Right ventricle myocardium inferior (tissue), 1 donor: ENCODE data around the gene TLR3. TPM values are rescaled to one million over a fixed set of nuclear protein-coding genes. Genes with fewer than 3 reads are reported as not detected.

Experiments used
- ATAC-seq: fragments of 200-7000 bp; cut with Tn5 transposase; one replicate; pipeline ENCODE4 v1.9.1; 2020; ENCODE audit warnings: mild to moderate bottlenecking, moderate library complexity
- DNase-seq: peaks from one replicate; pipeline ENCODE4 v3.0.0; 2021; ENCODE audit errors: missing footprints
- intact Hi-C: fragments of 100-400 bp; cut with DNase I; formaldehyde crosslinking; loops from one replicate; pipeline ENCODE4 v1.11.0; 2022
- total RNA-seq: library from RNA; stranded (reverse); fragmentation: NEBNext Ultra II Directional; extraction: Animal tissue kit (Norgen Biotek cat#: 25700); gene quantifications from one replicate; pipeline ENCODE4 v1.2.1, GENCODE V29; 2021
- donor health status: DM: no; HTN: yes; CAD: no; lungs with severe emphysema.

The TLR3 gene
- total RNA-seq, 1 donor from 2014 or later = 5.2 TPM

DNA sequence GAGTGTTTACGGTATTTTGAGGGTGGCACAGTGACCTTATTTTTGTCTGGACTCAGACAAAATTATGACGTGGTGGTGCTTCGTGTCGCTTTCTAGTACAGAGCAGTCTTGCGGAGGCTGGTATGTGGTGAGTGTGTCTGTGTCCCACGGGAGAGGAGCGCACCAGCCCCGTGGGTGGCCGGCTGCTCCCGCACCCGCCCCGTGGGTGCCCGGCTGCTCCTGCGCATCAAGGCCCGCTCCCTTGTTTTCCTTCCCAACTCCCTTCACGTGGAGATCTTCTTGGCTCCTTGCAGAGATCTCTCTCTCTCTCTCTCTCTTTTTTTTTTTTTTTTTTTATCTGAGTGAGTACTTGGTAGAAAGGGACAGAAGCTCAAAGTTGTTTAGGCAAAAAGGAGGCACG lies 23.3 kb downstream of the TLR3 start:
- intact Hi-C loops = no loop called here
- no peak for ATAC-seq
- no peak for DNase-seq

DNA sequence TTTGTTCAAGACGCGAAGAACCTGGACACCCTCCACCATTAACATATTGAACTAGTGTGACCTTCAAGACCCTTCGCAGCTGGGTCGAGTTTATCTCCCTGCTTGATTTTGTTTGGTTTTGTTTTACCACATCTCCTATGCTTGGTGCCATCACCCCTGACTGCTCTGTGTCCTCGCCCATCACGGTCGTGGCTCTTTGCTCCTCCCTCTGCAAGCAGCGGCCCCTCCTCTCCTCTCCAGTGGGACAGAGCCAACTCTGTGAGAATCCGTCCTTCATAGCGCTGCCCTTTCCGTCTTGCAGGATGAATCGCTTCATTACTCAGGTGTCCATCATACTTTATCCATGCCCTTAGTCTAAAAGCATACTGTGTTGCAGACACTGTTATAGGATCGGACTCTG lies 26.4 kb downstream of the TLR3 start:
- DNase-seq (no peak), ATAC-seq (no peak)
- intact Hi-C loops = no loop called here

DNA sequence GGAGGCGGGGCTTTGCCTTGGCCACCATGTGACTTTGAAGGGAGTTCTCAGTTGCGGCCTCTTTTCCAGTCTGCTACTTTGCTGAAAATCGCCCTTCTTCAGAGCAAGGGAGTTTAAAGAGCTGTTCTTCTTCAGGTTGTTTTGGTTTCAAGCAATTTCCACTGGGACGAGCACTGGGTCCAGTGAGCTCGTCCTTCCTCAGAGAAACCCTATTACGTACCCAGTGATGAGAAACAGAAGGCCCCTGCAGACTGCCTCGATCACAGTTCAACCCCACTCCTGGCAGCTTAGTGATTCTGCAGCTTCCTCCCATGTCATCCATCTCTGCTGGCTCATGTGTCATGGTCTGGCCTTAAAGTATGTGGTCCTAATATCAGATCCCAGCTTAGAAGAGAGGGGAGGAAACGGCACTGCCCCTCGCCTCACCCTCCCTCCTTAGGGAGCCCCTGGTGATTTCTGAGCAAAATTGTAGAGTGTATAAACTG lies 27.8 kb downstream of the TLR3 start:
- ATAC-seq = no peak

DNA sequence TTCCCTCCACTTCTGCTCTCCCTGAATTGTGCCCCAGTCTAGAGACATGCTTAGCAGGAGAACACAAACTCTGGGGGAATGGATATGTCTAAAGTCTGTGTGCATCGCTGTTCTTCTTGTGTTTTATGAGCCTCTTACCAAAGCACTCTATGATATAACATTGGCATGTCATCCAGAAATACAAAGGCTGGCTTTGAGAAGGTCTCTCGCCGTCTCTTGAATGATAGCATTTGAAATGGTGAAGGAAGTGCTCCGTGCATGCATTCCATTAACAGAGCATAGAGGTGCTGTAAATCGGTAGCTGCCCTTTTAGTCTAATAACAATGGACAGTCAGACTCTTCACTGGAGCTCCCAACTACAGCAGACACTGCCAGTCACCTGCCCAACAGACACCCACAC lies 28.4 kb downstream of the TLR3 start:
- DNase-seq = no peak
- no peak for ATAC-seq
- intact Hi-C loops = no loop called here

More for the DNA sequence above, 27.8 kb downstream of the TLR3 start:
- no peak for DNase-seq
- intact Hi-C loops = no loop called here

DNA sequence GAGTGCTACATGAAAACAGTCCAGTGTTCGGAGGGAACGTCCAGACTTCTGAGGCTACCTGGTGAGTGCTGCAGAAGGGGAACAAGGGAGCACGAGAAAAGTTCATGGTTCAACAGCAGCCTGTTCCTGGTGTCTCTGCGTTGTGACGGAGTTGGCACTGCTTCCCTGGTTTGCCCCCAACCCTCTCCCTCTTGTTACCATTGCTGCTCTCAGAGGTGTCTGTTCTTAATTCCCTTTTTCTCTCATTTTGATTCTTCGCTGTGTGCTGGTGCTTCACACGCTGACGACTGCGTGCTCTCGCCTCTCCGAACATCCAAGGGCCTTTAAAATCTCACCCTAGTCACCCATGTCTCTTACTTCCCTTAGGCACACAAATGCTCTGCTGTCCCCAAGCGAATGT lies 34.0 kb downstream of the TLR3 start:
- DNase-seq = no peak
- intact Hi-C loops = no loop called here
- no peak for ATAC-seq

DNA sequence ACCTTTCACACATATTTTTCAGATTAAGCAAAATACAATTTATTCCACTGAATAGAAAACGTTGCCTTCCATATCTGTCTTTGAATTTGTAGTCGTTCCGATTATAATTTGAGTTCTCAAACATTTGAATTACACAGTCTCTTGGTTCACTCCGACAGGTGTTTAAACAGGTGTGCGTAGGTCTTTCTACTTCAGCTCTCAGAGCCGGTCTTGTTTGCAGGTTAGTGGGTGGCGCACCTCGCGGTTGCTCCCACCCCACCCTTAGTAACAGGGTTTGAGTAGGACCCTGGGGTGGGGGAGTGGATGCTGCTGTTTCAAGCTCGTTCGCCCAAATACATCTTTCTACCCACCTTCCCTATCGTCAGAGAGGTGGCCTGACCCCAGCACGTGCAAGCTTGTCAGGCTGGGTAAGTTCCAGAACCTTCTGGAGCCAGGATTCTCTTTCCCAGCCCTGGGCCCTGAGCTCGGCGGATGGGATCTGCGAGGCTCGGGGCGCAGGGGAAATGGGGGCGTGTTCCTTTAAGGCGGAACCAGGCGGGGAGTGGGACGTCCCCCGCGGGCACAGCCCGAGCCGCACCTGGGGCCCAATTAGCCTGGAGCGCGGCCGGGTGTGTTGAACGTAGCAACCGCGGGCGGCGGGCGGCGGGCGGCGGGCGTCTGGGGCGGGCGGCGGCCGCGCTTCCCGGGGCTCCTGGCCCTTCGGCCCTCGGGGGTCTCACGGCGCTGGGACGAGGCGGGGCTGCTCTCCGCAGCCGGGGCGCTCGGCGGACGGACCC lies 35.3 kb downstream of the TLR3 start, which contains the start of gene FAM149A:
FAM149A (plus strand) TSS at position 591 of the 776 bp plus-strand sequence.
- ATAC-seq (peak; percentile 45), DNase-seq (no peak)
- intact Hi-C loops = no loop called here

DNA sequence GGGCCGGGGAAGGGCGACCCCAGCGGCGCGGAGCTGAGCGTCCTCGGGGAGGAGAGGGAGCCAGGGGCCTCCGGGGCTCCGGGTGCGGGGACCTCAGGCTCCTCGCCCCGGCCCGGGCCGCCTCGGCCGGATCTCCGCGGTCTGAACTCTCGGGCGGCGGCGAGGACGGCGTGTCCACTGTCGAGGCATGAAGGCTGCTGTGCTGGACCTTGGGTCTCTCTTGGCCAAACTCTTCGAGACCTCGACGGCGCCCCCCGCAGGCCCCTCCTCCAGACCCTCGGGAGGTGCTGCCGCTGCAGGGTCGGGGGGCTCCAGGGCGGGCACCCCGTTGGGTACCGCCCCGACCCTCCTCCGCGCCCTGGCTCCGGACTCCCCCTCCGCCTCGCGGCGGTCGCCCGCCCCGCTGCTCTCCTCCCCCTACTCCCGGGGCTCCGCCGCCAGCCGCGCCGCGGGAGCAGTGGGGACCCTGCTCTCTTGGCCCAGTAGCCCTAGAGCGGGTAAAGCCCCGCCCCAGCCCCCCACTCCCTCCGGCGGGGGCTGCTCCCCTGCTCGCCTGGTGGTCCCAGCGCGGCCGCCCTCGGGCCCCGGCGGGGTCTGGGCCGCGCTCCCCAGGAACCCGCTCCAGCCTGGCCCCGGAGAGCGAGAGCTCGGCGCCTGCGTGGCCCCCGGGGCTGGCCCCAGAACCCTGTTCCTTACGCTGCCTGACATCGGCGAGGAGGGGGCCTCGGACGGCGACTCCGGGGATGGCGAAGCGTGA lies 36.1 kb downstream of the TLR3 start:
- DNase-seq (no peak), ATAC-seq (peak; percentile 62)
- intact Hi-C loops = no loop called here

DNA sequence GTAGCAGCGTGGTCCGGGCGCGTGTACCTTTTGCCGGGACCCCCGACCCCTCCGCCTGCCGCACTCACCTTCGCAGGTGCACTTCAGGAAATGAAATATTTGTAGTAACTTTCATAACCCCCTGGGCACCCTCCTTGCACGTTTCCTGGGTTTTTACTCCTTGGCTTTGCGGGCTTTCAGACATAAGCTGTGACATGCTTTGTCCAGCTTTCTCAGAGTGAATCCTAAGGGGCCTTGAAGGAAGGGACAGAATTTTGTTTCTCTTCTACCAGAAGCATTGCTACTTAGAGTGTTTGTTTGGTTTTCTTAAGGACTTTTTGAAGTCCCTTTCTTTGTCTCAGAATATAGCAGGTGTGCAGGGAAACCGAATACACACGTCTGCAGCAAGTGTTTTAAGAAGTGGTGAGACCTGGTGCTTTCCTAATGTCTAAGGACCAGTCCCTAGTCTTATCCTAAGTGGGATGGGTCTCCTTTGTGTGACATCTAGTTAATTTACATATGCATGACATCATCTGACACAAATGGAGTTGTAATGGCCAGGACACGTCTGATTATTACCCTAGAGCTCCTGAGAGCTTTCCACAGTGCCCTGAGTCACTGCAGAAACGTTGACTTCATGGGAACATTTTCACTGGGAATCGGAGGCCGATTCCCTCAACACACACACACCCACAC lies 36.8 kb downstream of the TLR3 start:
- DNase-seq = no peak
- intact Hi-C loops = no loop called here
- ATAC-seq = peak; percentile 28

DNA sequence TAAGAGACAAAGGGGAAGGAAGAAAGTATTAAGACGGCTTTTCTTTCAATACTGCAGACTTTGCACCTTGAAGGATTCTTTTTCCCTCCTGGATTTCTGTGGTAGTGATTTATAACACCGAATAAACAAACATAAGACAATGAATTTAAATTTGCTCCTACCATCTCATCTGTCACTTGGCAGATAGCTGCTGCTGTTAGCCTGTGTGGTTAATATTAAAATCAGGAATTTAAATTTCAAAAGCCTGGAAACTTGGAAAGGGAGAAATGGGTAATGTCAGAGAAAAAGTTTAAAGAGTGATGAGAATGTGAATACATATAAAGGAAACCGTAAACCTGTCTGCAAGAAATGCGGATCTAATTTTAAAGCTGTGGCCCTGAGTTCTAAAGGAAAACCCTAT lies 39.0 kb downstream of the TLR3 start:
- DNase-seq (no peak), ATAC-seq (no peak)
- intact Hi-C loops = no loop called here

DNA sequence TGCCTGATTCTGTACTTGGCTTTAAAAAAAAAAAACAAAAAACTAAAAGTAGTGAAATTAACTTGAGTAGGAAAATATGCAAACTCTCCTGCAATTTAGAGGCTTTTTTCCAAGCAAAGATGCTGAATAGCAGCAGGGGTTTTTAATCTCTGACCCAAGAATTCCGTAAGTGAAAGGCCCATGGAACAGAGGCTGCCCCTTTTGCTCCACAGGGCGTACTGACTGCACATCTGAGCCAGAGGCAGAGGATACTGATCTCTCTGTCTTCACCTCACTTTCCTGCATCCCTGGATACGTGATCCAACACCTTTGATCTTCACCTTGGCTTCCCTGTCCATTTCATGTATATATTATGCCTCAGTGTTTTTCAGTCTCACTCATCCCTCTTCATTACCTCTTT lies 39.4 kb downstream of the TLR3 start:
- no peak for DNase-seq
- ATAC-seq = no peak
- intact Hi-C loops = no loop called here

DNA sequence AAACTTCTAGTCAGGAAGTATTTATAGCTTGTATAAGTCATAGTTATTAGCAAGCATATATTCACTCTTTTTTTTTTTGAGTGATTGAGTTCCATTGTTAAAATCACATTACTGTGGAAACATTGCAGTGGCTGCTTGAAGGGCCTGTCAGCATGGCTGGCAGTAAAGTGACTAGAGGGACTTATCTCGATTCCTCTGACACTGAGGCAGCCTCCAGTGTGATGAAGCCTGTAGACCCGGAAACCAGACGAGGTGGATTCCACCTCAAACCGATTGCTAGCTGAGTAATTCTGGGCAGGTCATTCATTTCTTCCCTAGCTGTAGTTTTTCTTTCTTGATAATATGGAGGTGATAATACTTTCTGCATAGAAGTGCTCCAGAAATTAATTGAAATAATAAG lies 40.3 kb downstream of the TLR3 start:
- DNase-seq = no peak
- intact Hi-C loops = no loop called here
- ATAC-seq = no peak

DNA sequence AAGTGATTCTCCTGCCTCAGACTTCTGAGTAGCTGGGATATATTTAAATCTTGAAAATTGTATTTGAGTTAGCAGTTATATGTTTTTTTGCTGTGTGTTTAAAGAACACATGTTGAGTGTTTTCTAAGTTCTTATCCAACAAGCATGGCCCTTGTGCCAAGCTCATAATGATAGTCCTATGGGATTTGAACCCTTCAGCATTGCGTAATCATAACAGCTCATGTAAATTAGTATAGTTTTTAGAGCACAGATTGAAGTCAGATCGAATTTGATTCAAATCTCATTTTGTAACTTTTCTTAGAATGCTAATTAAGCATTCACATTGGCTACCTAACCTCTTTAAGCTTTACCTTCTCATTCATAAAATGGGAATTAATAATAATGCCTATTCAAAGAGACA lies 47.7 kb downstream of the TLR3 start:
- no peak for DNase-seq
- intact Hi-C loops = no loop called here
- no peak for ATAC-seq

DNA sequence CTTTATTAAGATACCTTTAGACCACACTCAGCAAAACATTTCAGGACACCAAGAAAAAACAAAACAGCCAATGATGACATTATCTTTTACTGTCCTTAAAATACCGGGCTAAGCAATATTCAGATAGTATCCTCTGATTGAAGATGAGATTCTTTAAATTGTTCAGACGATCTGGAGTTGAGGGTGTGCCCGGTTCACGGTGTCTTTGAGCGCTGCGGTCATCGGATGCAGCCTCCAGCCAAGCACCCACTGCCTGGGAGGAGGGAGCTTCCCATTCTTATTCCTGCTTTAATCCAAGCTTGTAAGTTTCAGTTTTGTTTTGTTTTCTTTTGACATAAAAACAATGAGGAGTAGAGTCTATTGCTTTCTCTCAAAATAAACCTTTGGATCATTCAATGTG lies 49.6 kb downstream of the TLR3 start:
- intact Hi-C loops = no loop called here
- no peak for ATAC-seq
- no peak for DNase-seq

DNA sequence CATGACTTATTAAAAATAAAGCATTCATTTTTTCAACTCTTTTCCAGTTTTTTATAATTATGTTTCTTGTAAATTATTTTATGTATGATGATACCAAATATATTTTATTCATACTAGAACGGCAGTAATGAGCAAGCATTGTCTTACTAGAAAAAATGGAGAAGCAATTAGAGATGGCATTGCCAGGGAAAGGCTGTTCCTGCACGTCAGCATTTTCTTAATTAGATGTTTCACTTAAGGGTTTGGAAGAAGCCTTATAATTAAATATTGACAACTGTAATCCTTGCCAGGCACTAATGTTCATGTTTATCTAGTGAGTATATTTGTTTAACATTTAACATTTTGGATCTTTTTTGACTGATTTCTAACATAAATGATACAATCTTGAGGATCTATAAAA lies 52.1 kb downstream of the TLR3 start:
- intact Hi-C loops = no loop called here
- DNase-seq (no peak), ATAC-seq (no peak)

DNA sequence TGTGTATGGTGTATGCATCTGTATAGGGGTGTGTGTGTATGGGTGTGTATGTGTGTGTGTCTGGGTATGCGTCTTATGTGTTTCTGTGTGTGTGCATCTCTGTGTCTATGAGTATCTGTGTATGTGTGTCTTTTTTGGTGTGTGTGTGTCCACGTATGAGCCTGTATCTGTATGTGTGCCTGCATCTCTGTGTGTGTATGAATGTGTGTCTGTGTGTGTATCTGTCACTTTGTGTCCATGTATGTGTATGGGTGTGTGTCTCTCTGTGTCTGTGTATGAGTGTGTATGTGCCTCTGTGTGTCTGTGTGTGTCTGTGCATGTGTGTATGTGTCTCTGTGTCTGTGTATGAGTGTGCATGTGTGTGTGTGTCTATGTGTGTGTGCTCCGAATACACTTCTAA lies 59.9 kb downstream of the TLR3 start:
- intact Hi-C loops = no loop called here
- ATAC-seq = no peak
- DNase-seq = no peak

DNA sequence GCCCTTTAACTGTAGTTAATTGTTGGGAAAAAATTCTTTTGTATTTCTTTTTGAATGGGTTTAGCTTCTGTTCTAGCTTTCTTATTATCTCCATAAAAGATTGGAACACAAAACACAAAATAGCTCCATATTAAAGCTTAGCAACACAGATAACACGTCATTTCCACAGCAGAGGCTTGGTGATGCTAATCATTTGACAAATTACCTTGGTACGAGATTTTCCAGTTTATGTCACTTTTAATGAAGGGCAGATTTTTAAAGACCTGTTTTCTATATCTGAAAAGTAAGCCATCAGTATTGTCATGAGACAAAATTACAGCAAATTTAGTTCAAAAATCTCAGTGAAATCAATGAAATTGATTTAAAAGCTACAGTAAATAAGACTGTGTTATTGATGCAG lies 63.0 kb downstream of the TLR3 start:
- no peak for DNase-seq
- no peak for ATAC-seq
- intact Hi-C loops = no loop called here

DNA sequence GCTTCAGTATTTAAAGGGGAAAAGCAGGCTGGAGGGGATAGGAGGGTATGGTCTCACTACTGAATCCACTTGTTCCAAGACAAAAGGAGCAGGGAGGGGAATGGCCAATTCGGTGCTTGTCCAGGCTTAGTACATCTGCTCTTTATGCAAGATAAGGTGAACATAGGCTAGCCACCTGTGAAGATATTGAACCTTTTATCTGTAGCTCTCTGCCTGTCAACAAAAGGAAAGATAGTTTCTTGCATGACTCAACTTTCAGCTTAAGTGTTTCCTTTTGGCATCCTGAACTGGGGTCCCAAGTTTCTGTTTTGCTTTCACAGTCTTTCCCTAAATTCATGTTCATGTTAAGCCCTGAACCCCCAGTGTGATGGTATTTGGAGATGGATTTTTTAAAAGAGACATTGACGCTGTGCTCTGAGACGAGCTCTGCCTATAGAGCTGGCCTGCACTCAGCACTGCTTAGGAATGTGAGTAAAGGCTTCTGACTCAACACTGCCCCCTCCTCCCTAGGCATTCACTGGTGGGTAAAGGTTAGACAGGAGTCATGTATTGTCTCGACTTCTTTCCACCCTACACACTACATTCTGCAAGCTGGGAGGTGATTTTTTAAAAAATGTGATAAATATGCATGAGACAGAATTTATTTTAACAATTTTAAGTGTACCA lies 63.8 kb downstream of the TLR3 start:
- no peak for ATAC-seq
- intact Hi-C loops = no loop called here
- no peak for DNase-seq

DNA sequence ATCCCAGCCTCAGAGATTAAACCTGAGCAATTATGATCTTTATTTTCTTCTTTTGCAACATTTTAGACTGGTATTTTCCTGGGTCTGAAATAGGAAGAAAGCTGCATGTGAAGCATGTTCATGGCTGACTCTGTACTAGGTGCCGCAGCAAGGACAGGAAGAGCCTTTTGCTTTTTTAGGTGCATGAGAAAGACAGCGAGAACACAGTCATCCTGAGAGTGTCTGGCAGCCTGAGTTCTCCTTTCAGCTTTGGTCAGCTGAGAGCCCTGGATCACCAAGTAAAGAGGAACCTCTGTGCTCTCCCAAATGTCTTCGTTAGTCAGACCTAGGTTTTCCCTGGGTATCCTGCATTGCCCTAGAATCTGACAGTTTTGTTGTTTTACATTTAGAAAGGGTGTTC lies 65.3 kb downstream of the TLR3 start:
- ATAC-seq (no peak), DNase-seq (no peak)
- intact Hi-C loops = no loop called here

DNA sequence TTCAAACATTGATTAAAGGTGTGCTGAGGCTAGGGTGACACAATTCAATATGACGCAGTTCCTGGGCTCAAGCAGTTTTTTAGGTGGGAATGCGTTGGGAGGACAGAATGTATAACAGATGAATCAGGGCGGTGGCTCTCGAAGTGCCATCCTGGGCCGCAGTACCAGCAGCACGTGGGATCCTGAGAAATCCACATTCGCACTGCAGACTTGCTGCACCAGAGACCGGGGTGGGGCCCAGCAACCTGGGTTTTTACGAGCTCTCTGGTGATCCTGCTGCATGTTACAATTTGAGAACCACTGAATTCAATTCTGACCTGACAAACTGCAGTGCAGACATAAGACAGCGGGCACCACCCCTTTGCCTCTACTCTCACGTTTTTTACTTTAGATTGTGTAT lies 65.9 kb downstream of the TLR3 start:
- no peak for ATAC-seq
- intact Hi-C loops = no loop called here
- DNase-seq = no peak
